Kidney capillary endothelial cell (primary cell): ENCODE data around the gene SSBP1.
"Not testable (repeated sequence)": the region's sequence is repeated elsewhere in the genome, so short reads cannot be mapped to it uniquely, and the experiment has no call there.

Experiments used
- DNase-seq: peaks from one replicate; pipeline ENCODE4 v3.0.0-alpha.2; 2018; ENCODE audit warnings: low spot score

Gene SSBP1, protein sequence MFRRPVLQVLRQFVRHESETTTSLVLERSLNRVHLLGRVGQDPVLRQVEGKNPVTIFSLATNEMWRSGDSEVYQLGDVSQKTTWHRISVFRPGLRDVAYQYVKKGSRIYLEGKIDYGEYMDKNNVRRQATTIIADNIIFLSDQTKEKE

DNA sequence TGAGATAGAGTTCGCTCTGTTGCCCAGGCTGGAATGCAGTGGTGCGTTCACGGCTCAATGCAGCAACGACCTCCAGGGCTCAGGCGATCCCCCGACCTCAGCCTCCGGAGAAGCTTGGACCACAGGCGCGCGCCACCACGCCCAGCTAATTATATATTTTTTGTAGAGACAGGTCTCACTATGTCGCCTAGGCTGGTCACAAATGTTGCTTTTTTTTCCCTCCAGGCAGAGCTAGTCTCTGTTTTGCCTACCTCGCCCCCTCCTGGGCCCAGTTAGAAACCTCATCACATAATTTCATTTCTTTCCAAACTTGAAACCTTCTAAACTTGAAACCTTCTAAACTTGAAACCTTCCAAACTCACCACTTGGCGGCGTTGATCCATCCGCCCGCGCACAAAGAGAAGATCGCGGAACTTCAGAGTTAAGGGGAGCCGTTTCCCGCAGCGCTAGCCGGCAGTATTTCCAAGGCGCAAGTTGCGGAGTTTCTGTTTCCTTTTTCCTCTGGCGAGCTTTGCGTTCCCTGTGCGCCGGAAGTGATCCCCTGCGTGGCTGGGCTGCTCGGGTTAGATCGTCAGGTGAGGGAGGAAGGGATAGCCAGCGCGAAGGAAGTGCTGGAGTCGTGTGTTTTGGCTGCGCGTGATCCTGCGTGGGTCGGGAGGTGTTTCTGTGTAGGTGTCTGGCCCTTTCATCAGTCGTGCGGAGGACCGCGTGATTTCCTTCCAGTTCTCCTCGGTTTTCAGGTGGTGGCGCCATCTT is at the start of gene SSBP1:
Gene SSBP1 (plus strand): TSS at position 523 of the 756 bp plus-strand sequence. CDS start 809 bp downstream, outside the sequence.
- peak; percentile 94 for DNase-seq

DNA sequence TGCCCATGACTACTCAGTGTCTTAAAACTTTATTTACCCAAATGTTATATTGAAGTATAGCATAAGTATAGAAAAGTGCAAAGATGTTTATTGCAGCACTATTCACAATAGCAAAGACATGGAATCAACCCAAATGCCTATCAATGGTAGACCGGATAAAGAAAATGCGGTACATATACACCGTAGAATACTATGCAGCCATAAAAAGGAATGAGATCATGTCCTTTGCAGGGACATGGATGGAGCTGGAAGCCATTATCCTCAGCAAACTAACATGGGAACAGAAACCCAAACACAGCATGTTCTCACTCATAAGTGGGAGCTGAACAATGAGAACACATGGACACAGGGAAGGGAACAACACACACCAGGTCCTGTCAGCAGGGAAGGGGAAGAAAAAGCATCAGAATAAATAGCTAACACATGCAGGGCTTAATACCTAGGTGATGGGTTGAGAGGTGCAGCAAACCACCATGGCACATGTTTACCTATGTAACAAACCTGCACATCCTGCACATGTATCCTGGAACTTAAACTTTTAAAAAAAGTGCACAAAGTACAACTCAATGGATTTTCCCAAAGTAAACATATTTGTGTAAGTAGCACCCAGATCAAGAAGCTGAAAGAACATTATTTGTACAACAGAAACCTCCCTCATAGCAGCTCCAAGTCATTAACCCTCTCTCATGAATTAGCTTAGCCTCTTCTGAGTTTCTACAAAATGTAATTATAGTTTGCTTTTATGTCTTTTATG is 48.9 kb upstream of the SSBP1 start:
- DNase-seq: not testable (repeated sequence)

DNA sequence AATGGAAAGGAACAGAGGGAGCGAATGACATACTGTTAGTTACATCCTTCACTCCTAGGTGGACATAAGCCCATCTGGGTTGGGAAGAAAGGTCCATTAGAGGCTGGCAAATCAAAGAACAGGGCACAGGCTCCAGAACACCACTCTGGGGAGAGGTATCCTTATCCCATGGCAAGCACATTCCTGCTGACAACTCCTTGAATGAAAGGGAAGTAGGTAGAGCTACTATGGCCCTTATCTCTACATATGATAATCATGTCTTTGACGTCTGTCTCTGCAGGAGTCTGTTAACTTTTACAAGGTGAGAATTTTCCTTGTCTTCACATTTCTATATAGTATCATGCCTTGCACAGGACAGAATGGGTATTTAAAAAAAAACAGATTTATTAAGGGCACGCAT is 46.6 kb upstream of the SSBP1 start:
- no peak for DNase-seq

GRCh38 chr7:141691961-141692360 is 46.2 kb upstream of the SSBP1 start:
- no peak for DNase-seq

- no peak for DNase-seq
These were observed 45.1 kb upstream of the SSBP1 start for GRCh38 chr7:141693082-141693481.

GRCh38 chr7:141695803-141696289 is 42.3 kb upstream of the SSBP1 start:
- DNase-seq: no peak

GRCh38 chr7:141696348-141696747 is 41.8 kb upstream of the SSBP1 start:
- DNase-seq: no peak

DNA sequence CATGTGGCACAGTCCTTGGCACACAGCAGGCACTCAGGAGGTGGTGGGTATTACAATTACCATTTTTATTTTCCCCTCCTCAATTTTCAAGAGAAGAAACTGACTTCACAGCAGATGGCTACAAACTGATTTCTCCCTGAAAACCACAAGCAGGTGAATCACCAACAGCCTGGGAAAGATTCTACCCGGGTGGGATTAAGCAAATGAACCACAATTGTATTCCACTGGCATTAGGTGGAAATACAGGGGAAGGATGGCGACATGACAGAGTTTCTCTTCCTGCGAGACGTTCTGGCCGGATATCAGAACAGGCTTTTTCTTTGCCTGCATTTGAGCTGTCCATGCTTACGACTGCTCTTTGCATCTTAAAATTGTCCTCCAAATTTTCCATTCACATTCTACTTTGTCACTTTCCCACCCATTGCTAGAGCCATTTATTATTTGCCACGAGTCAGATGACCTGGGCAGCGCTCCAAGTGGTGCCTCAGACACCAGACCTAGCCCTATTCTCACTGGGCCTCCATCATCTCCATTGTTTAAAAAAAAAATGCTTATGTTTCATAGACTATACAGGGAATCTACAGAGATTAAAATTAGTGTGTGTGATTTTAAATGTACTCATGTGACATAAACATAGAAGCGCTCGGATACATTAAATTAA is 40.8 kb upstream of the SSBP1 start:
- DNase-seq: peak; percentile 77

- DNase-seq: no peak
These were observed 39.7 kb upstream of the SSBP1 start for GRCh38 chr7:141698247-141699015.

- no peak for DNase-seq
These were observed 38.3 kb upstream of the SSBP1 start for GRCh38 chr7:141699860-141700259.

GRCh38 chr7:141700296-141700847 is 37.8 kb upstream of the SSBP1 start:
- DNase-seq: no peak

GRCh38 chr7:141700848-141701371 is 37.2 kb upstream of the SSBP1 start:
- no peak for DNase-seq

DNA sequence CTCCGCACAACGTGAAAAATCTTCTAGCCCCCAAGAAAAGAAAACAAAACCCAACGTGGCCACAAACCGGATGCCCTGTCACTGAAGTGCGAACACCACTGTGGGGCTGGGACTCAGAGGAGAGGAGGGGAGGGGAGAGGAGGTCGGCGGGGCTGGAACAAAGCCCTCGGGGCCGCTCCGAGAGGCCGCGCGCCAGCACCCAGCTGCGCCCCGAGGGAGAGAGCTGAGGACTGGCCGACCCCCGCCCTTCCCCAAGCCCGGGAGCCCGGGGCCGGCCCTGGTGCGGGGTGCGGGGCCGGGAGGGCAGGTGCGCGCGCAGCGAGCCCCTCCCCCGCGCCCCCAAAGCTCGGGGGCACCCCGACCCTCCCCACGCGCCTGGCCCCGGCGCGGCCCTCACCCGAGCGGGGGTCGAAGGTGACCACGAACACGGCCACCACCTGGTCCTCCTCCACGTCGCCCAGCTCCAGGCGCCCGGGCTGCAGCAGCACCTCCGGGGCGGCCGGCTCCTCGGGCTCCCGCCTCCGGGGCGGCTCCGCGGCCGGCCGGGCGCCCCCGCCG is 36.6 kb upstream of the SSBP1 start:
- DNase-seq: peak; percentile 47

DNA sequence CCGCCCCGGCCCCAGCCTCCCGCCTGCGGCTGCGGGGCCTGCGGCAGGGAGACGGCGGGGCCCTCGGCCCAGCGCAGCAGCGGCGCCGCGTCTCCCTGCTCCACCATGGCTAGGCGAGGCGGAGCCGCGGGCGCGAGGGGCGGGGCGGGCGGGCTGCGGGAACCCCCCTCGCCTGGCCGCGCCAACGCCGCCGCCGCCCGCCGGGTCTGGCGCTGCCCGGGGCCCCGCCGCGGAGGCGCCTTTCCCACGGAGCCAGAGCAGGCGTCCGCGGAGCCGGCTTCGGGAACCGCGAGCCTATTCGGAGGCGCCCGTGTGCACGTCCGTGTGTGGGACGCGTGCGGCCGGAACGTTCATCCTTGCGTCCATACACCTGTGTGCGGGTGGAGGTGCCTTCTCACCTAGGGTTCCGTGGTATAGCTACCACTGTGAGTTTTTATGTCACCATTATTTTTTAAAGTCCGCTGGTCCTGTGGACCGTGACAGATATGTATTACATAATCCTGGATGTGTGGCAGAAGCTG is 36.1 kb upstream of the SSBP1 start, which contains the start of gene DENND11:
Gene DENND11 (minus strand): TSS at position 120 of the 521 bp plus-strand sequence. CDS start 13 bp downstream, at position 107.
- DNase-seq: peak; percentile 43

GRCh38 chr7:141702892-141703291 is 35.3 kb upstream of the SSBP1 start:
- no peak for DNase-seq

DNA sequence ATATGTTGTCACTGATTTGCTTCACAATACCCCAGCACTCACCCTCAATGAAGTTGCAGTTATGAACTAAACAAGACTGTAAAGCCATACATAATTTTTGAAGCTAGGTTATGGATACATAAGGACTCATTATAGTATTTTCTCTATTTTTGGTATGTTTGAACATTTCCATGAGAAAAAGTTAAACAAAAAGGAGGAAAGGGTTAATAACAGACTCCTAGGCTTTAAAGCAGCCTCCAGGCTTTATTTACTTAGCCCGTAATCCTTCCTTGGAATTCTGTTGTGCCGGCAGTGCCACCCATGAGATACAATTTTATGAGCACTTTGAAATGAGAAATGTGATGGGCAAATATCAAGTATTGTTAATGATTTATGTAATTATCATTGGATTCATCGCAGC is 34.0 kb upstream of the SSBP1 start:
- DNase-seq: no peak

- no peak for DNase-seq
These were observed 33.4 kb upstream of the SSBP1 start for GRCh38 chr7:141704741-141705140.

DNA sequence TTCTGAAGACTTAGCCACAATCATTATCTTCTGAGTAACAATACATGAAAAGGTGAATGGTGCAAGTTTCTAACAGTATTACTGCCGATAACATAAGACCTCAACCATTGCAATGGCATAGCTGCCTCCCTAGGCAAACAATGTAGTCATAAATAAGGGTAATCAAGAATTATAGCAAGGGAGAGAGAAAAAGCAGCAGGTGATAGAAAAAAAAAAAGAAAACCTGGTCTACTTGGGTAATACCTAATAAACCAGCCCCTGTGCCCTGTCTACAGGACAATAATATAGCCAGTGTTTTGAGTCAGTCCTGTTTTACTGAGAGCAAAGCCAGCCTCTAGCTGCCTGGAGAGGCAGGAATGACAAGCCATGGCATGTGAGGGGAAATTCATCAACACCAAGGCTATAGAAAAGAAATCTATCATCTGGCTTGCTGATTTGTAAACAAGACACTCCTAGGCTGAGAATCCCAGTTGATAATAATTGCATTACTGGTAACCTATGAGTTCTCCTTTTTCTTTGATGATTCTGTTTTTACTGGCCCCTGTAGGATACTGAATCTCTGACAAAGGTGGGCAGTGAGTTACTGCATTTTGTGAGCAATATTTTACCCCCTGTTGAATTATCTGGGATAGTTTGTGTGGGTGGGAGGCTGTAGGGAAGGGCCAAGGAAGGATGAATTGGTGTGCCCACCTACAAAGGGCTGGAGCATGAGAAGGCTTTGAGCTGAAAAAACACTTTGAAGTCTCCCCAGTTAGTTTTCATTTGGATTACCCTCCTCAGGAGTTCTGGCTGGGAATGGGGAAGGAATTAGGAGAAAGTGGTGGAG is 31.7 kb upstream of the SSBP1 start:
- no peak for DNase-seq

GRCh38 chr7:141708351-141708750 is 29.8 kb upstream of the SSBP1 start, which contains the start of gene WEE2:
WEE2 (plus strand) TSS chr7:141708353; CDS start chr7:141708759, 406 bp downstream.
- no peak for DNase-seq
